K562 (cell line): Measurements from ENCODE around the gene FRMD3. TPM values are rescaled to one million over a fixed set of nuclear protein-coding genes. Genes with fewer than 3 reads are reported as not detected.

Experiments used
- ATAC-seq: fragments of 200-7000 bp; cut with Tn5 transposase; 3 replicates; pipeline ENCODE4 v1.9.1; 2020; ENCODE audit warnings: moderate library complexity
- BruUV-seq: library from RNA; stranded (reverse); fragments of 400-500 nt; replicated peaks from 2 replicates; lab custom pipeline; 2021; lab: Mats Ljungman, UMichigan
- CTCF ChIA-PET: fragments of 300-600 bp; formaldehyde crosslinking; extraction: SDS; loops from one replicate; lab custom pipeline; 2021; ENCODE audit warnings: low intra/inter-chr PET ratio; lab: Yijun Ruan, JAX
- POLR2A ChIA-PET: fragments of 300-600, 350-650 bp; sonication (Branson Sonifier 250); formaldehyde crosslinking; extraction: SDS; loops from one replicate; lab custom pipeline; 2021; ENCODE audit warnings: antibody characterized with exemption, inconsistent platforms; lab: Yijun Ruan, JAX
- DNase-seq, 4 experiments: peaks; one replicate each; pipeline versions ENCODE4 v3.0.0 to v3.0.0-alpha.2; 2011 to 2018; ENCODE audit warnings: low spot score in 3 of 4, mixed read lengths in 3 of 4; ENCODE audit errors: extremely low read depth in 1 of 4
- FAIRE-seq: peaks from 2 replicates; lab custom pipeline; 2011; peaks lifted over from hg19 to GRCh38; lab: Jason Lieb, UNC
- H2AFZ ChIP-seq: 2 replicates; pipeline ENCODE4 v1.6.0; 2011; ENCODE audit warnings: low read depth, low read length, control low read depth, inconsistent platforms
- H3K27ac ChIP-seq: fragments of 200-600 bp; 3 replicates; pipeline ENCODE4 v1.8.0; 2011; ENCODE audit warnings: low read depth, mild to moderate bottlenecking, control low read depth, inconsistent platforms, low read length, moderate library complexity, mixed read lengths; ENCODE audit errors: extremely low read depth
- H3K27me3 ChIP-seq, 2 experiments: fragments of 300-600 bp in 1 of 2; 2 replicates in 1 of 2; 3 replicates in 1 of 2; pipeline versions ENCODE4 v1.6.0 to v1.8.0; 2011; ENCODE audit warnings: inconsistent platforms in 2 of 2, low read length in 2 of 2, mild to moderate bottlenecking in 1 of 2, mixed read lengths in 1 of 2, moderate library complexity in 1 of 2; ENCODE audit not compliant: control insufficient read depth in 2 of 2, insufficient read depth in 2 of 2
- H3K36me3 ChIP-seq: fragments of 300-600 bp; 3 replicates; pipeline ENCODE4 v1.8.0; 2011; ENCODE audit warnings: mild to moderate bottlenecking, low read length, inconsistent platforms; ENCODE audit not compliant: control insufficient read depth, insufficient read depth
- H3K4me1 ChIP-seq, 2 experiments: fragments of 200-600 bp in 1 of 2; replicated peaks in 1 of 2; 2 replicates in 1 of 2; 3 replicates in 1 of 2; pipeline versions ENCODE4 v1.5.1 to v1.8.0; 2011; ENCODE audit warnings: inconsistent platforms in 2 of 2, low read length in 2 of 2, mild to moderate bottlenecking in 1 of 2, mixed read lengths in 1 of 2, moderate library complexity in 1 of 2; ENCODE audit not compliant: control insufficient read depth in 2 of 2, insufficient read depth in 2 of 2
- H3K4me2 ChIP-seq: 2 replicates; pipeline ENCODE4 v1.6.1; 2011; ENCODE audit warnings: low read length, control low read depth, inconsistent platforms, mixed read lengths; ENCODE audit not compliant: insufficient read depth
- H3K4me3 ChIP-seq: fragments of 200-600 bp; sonication (generic), shearing (Covaris generic); 2 replicates; pipeline ENCODE4 v1.5.1; 2016; ENCODE audit warnings: control low read depth, inconsistent platforms
- H3K79me2 ChIP-seq: fragments of 200-600 bp; 3 replicates; pipeline ENCODE4 v1.8.0; 2011; ENCODE audit warnings: low read length, inconsistent platforms; ENCODE audit not compliant: control insufficient read depth, insufficient read depth
- H3K9ac ChIP-seq, 2 experiments: 2 replicates each; pipeline versions ENCODE4 v1.6.0 to v1.6.1; 2011; ENCODE audit warnings: low read depth in 2 of 2, low read length in 2 of 2, control low read depth in 1 of 2, inconsistent platforms in 1 of 2, mild to moderate bottlenecking in 1 of 2, mixed read lengths in 1 of 2; ENCODE audit not compliant: insufficient read depth in 1 of 2
- H3K9me1 ChIP-seq: one replicate; pipeline ENCODE4 v1.6.0; 2011; ENCODE audit warnings: inconsistent platforms, mild to moderate bottlenecking, low read length, moderate library complexity; ENCODE audit not compliant: control insufficient read depth, insufficient read depth
- H3K9me3 ChIP-seq: replicated peaks from 2 replicates; pipeline ENCODE4 v1.5.1; 2011; ENCODE audit warnings: low read depth, low read length, inconsistent platforms; ENCODE audit not compliant: control insufficient read depth, insufficient read depth
- H4K20me1 ChIP-seq: replicated peaks from 2 replicates; pipeline ENCODE4 v1.6.1; 2011; ENCODE audit warnings: low read length, inconsistent platforms, mixed read lengths; ENCODE audit not compliant: control insufficient read depth, insufficient read depth
- DACH1 ChIP-seq: fragments of 450-650 bp; IDR thresholded peaks from 2 replicates; pipeline ENCODE4 v1.6.1; 2018; ENCODE audit not compliant: partially characterized antibody
- EGR1 ChIP-seq: fragments of 450-650 bp; conservative IDR thresholded peaks from 2 replicates; pipeline ENCODE4 v1.6.1; 2017; ENCODE audit warnings: mild to moderate bottlenecking
- GTF2F1 ChIP-seq: IDR thresholded peaks from 2 replicates; pipeline ENCODE4 v1.6.1; 2011; ENCODE audit warnings: low read depth, low read length, improper control_type of control experiment
- KAT7 ChIP-seq: sonication (generic); formaldehyde crosslinking; IDR thresholded peaks from 2 replicates; pipeline ENCODE4 v1.8.0; 2022; ENCODE audit warnings: missing genetic modification reagents, mild to moderate bottlenecking, borderline replicate concordance
- MEF2D ChIP-seq: conservative IDR thresholded peaks from 2 replicates; pipeline ENCODE4 v1.6.1; 2016; ENCODE audit warnings: low read depth, missing genetic modification characterization, missing compliant biosample characterization
- STAT5B ChIP-seq: fragments of 250-450 bp; sonication (Bioruptor Pico); IDR thresholded peaks from 2 replicates; pipeline ENCODE4 v1.8.0; 2021; ENCODE audit warnings: mild to moderate bottlenecking, inconsistent platforms
- TAL1 ChIP-seq: fragments of 450-650 bp; IDR thresholded peaks from 2 replicates; pipeline ENCODE4 v1.6.1; 2016; ENCODE audit warnings: mild to moderate bottlenecking
- TGIF2 ChIP-seq: sonication (generic); formaldehyde crosslinking; IDR thresholded peaks from 2 replicates; pipeline ENCODE4 v1.8.1; 2022; ENCODE audit warnings: mild to moderate bottlenecking, missing genetic modification reagents, moderate library complexity
- ZFP36 ChIP-seq: fragments of 150-350 bp; IDR thresholded peaks from 2 replicates; pipeline ENCODE4 v1.6.1; 2018; ENCODE audit warnings: low read length, low read depth; ENCODE audit not compliant: partially characterized antibody
- ZNF444 ChIP-seq: fragments of 250-450 bp; sonication (Bioruptor Pico); IDR thresholded peaks from 2 replicates; pipeline ENCODE4 v1.4.0; 2020; ENCODE audit warnings: mild to moderate bottlenecking, moderate library complexity
- ZNF707 ChIP-seq: fragments of 250-450 bp; sonication (Bioruptor Pico); conservative IDR thresholded peaks from 2 replicates; pipeline ENCODE4 v1.8.0; 2022; ENCODE audit warnings: inconsistent platforms, mild to moderate bottlenecking, moderate library complexity
- WGBS: fragments of 100-300 bp; shearing (Covaris generic); methylation state at CpG from one replicate; pipeline ENCODE4 v1.1.6; 2016; ENCODE audit warnings: low coverage, mixed read lengths; ENCODE audit not compliant: insufficient coverage; ENCODE audit errors: missing lambda C conversion rate; 5-methylcytosine and 5-hydroxymethylcytosine counted together
- in situ Hi-C: fragments of 300-500 bp; cut with MboI; formaldehyde crosslinking; loops from 4 replicates; pipeline ENCODE4 v1.15.0; 2018; ENCODE audit warnings: inconsistent platforms, mixed read lengths
- intact Hi-C: fragments of 100-400 bp; cut with micrococcal nuclease; formaldehyde crosslinking; loops from 2 replicates; pipeline ENCODE4 v1.14.2; 2022
- polyA plus RNA-seq, 8 experiments: library from polyadenylated mRNA; depleted of rRNA in 4 of 8; stranded (reverse) in 5 of 8; unstranded in 3 of 8; fragments of >200 nt; fragmentation: Nextera tagmentation in 2 of 8; fragmentation: Illumina TruSeq in 1 of 8; extraction: Ambion mirVana in 2 of 8; extraction: Trizol in 1 of 8; gene quantifications; 2 replicates each; pipeline versions ENCODE4 v1.2.1 to v1.2.3, GENCODE V29; 2011 to 2014; ENCODE audit warnings: inconsistent platforms in 1 of 8, missing spikeins in 1 of 8
- total RNA-seq, 7 experiments: library from RNA; depleted of rRNA in 6 of 7; stranded (reverse); fragments of >200 nt in 6 of 7; fragmentation: Illumina TruSeq in 2 of 7; extraction: Trizol in 2 of 7; gene quantifications; 2 replicates each; pipeline versions ENCODE4 v1.2.1 to v1.2.3, GENCODE V29; 2011 to 2021; ENCODE audit warnings: low replicate concordance in 1 of 7
- TF ChIP-seq, protein P1 (sequence below): fragments of 450-650 bp; IDR thresholded peaks from 2 replicates; pipeline ENCODE4 v1.6.1; 2017; ENCODE audit warnings: antibody characterized with exemption, mild to moderate bottlenecking
- TF ChIP-seq, protein P2 (sequence below): IDR thresholded peaks from 2 replicates; pipeline ENCODE4 v1.6.1; 2016; ENCODE audit warnings: missing genetic modification characterization, missing compliant biosample characterization
- TF ChIP-seq, protein P3 (sequence below): fragments of 450-650 bp; IDR thresholded peaks from 2 replicates; pipeline ENCODE4 v1.6.1; 2016; ENCODE audit warnings: borderline replicate concordance

The FRMD3 gene
- total and polyA plus RNA-seq, 9 of the 15 experiments (the other 6 are each of a cell fraction or from before 2014, with no cell fraction given) = 0.09 to 0.51 (median 0.21) TPM

DNA sequence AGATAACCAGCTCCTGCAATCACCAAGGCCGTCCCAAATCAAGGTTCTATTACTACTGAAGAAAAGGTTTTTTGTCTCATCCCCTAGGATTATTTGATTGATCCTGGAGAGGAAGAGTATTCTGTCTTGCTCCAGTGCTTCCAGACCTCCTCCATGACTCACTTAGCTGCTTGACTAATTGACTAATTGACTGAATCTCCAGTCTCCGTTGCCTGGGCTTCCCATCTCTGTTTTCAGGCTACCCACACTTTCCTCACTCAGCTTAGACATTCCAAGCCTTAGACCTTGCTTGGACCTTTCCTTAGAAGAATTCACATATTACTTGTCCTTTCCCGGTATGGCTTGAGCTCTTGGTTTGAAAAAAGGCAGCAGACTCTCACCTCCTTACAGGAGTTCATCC is 60.6 kb downstream of the FRMD3 start (continued):
- no peak for TF ChIP-seq TGIF2 (CRISPR knock-in tag)
- no peak for TF ChIP-seq DACH1
- TF ChIP-seq KAT7 (CRISPR knock-in tag) = no peak
- no peak for TF ChIP-seq TAL1
- TF ChIP-seq GTF2F1 = no peak
- TF ChIP-seq ZFP36 = no peak

DNA sequence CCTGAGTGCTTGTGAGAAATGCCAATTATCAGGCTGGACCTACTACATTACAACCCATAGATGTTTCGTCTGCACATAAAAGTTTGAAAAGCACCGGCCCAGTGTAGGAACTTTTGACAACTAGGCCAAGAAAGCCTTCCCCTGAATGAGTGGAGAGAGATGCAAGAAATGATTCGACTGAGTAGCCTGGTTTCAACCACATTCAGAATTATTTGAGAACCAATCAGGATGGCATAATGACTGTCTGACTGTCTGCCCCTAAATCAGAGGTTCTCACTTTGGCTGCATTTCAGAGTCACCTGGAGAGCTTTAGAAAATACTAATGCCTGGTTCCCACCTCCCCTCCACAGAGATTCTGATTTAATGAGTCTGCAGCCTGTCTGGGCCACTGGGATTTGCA is 61.1 kb downstream of the FRMD3 start:
- no peak for ATAC-seq
- Histone ChIP-seq H3K27ac (no peak overlapping the region), H3K79me2 (no peaks in the 10 kb centered on the region), H3K4me3 (no peak overlapping the region), H3K9me3 (no peaks in the 10 kb centered on the region), H3K4me1 (no peaks in the 10 kb centered on the region), H2AFZ (no peak overlapping the region), H3K9ac (no peak overlapping the region), H3K36me3 (no peaks in the 10 kb centered on the region), H3K9me1 (no peaks in the 10 kb centered on the region), H3K27me3 (no peaks in the 10 kb centered on the region), H3K4me2 (no peak overlapping the region), H4K20me1 (no peaks in the 10 kb centered on the region)
- WGBS = 3% methylated on average over 3 of the region's 3 CpGs
- no peak for FAIRE-seq
- BruUV-seq = no TSS peak
- intact Hi-C loops = no loop called here
- ChIA-PET POLR2A (interaction anchor here (1.2 kb wide), 1 partner anchor 8 kb away, joined by 4 read pairs; no protein-coding TSS in a partner anchor), CTCF (no interaction called here)
- in situ Hi-C loops = no loop called here
- no peak for DNase-seq
- no peak for TF ChIP-seq ZNF707
- TF ChIP-seq, protein P1, sequence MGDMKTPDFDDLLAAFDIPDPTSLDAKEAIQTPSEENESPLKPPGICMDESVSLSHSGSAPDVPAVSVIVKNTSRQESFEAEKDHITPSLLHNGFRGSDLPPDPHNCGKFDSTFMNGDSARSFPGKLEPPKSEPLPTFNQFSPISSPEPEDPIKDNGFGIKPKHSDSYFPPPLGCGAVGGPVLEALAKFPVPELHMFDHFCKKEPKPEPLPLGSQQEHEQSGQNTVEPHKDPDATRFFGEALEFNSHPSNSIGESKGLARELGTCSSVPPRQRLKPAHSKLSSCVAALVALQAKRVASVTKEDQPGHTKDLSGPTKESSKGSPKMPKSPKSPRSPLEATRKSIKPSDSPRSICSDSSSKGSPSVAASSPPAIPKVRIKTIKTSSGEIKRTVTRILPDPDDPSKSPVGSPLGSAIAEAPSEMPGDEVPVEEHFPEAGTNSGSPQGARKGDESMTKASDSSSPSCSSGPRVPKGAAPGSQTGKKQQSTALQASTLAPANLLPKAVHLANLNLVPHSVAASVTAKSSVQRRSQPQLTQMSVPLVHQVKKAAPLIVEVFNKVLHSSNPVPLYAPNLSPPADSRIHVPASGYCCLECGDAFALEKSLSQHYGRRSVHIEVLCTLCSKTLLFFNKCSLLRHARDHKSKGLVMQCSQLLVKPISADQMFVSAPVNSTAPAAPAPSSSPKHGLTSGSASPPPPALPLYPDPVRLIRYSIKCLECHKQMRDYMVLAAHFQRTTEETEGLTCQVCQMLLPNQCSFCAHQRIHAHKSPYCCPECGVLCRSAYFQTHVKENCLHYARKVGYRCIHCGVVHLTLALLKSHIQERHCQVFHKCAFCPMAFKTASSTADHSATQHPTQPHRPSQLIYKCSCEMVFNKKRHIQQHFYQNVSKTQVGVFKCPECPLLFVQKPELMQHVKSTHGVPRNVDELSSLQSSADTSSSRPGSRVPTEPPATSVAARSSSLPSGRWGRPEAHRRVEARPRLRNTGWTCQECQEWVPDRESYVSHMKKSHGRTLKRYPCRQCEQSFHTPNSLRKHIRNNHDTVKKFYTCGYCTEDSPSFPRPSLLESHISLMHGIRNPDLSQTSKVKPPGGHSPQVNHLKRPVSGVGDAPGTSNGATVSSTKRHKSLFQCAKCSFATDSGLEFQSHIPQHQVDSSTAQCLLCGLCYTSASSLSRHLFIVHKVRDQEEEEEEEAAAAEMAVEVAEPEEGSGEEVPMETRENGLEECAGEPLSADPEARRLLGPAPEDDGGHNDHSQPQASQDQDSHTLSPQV = no peak
- no peak for TF ChIP-seq ZNF444 (CRISPR knock-in tag)
- TF ChIP-seq, protein P2, sequence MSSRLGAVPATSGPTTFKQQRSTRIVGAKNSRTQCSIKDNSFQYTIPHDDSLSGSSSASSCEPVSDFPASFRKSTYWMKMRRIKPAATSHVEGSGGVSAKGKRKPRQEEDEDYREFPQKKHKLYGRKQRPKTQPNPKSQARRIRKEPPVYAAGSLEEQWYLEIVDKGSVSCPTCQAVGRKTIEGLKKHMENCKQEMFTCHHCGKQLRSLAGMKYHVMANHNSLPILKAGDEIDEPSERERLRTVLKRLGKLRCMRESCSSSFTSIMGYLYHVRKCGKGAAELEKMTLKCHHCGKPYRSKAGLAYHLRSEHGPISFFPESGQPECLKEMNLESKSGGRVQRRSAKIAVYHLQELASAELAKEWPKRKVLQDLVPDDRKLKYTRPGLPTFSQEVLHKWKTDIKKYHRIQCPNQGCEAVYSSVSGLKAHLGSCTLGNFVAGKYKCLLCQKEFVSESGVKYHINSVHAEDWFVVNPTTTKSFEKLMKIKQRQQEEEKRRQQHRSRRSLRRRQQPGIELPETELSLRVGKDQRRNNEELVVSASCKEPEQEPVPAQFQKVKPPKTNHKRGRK (tag) = no peak
- no peak for TF ChIP-seq EGR1
- TF ChIP-seq STAT5B = no peak
- TF ChIP-seq MEF2D (tag) = no peak
- TF ChIP-seq, protein P3, sequence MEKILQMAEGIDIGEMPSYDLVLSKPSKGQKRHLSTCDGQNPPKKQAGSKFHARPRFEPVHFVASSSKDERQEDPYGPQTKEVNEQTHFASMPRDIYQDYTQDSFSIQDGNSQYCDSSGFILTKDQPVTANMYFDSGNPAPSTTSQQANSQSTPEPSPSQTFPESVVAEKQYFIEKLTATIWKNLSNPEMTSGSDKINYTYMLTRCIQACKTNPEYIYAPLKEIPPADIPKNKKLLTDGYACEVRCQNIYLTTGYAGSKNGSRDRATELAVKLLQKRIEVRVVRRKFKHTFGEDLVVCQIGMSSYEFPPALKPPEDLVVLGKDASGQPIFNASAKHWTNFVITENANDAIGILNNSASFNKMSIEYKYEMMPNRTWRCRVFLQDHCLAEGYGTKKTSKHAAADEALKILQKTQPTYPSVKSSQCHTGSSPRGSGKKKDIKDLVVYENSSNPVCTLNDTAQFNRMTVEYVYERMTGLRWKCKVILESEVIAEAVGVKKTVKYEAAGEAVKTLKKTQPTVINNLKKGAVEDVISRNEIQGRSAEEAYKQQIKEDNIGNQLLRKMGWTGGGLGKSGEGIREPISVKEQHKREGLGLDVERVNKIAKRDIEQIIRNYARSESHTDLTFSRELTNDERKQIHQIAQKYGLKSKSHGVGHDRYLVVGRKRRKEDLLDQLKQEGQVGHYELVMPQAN = no peak
